GM19467 (cell line): Measurements from ENCODE around the gene SEMA3B.
A peak's percentile ranks its signal among the peaks of the same experiment; 100 is the strongest.
"Not testable (repeated sequence)": the region's sequence is repeated elsewhere in the genome, so short reads cannot be mapped to it uniquely, and the experiment has no call there.

Experiments used
- ATAC-seq: cut with Tn5 transposase; IDR thresholded peaks from one replicate; pipeline ENCODE4 v1.9.1; 2021; ENCODE audit warnings: mild to moderate bottlenecking, moderate library complexity; ENCODE audit not compliant: unreplicated experiment

SEMA3B gene

DNA sequence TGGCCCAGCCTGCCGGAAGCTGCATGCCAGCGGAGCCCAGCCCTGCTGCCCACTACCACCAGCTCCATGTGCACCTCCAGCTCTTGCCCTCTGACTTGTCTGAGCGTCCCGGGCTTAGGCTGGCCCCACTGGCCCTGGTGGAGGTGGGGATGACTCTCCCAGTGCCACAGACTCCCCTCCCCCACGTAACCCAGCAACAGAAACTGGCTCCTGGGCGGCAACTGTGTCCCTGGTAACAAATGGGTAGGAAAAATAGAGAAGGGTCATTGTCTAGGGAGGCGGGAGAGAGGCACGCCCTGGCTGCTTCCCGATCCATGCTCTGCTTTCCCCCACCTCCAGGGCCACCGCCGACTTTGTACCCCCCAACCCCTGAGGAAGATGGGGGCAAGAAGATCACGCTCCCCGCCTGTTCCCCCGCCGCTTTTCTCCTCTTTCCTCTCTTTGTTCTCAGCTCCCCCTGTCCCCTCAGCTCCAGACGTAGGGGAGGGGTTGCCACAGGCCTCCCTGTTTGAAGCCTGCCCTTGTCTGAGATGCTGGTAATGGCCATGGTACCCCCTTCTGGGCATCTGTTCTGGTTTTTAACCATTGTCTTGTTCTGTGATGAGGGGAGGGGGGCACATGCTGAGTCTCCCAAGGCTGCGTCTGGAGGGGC is 10.8 kb upstream of the SEMA3B start:
- no peak for ATAC-seq

DNA sequence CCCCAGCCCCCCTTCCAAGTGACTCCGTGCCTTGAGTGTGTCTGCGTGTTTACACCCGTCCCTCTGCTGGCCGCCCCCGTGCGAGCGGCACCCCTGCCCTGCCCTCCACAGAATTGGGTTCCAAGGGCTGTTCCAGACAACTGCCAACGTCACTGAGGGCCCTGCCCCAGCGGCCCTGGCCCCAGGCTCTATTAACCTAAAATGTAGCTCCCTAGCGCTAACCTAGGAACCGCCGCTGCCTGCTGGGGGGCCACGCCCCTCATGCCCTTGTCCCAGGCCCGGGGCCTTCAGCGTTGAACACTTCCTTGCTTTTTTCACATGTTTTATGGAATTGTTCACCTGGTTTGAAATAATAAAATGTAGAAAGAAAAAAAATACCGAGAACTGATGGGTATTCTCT is 10.0 kb upstream of the SEMA3B start:
- ATAC-seq = no peak

DNA sequence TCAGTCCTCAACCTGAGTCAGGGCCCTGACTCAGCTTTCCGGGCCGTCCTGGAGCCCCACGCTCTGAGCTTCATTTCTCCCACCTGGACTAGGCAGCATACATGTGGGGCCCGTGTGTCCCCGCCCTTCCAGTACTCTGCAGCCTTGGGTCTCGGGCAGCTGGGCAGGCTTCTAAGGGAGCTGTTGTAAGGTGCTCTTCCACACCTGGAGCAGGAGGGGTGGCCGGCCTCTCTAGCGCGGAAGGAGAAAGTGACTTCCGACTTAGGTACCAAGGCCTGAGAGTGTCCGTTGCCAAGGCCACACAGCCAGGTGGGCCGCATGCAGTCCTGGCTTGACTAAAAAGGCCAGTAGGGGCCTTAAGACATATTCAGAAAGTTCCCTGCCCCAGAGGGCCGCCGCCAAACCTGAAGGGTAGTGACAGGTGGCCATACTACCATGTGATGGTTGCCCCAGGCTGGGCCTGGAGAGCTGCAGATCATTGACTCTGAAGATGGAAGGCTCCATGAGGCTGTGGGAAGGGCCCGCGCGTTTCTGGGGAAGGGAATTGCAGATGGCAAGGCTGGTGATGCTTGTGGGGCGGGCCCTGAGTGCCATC is 9.4 kb upstream of the SEMA3B start:
- ATAC-seq = no peak

- ATAC-seq = peak; percentile 79
These were observed 8.7 kb upstream of the SEMA3B start for GRCh38 chr3:50260027-50260941.

DNA sequence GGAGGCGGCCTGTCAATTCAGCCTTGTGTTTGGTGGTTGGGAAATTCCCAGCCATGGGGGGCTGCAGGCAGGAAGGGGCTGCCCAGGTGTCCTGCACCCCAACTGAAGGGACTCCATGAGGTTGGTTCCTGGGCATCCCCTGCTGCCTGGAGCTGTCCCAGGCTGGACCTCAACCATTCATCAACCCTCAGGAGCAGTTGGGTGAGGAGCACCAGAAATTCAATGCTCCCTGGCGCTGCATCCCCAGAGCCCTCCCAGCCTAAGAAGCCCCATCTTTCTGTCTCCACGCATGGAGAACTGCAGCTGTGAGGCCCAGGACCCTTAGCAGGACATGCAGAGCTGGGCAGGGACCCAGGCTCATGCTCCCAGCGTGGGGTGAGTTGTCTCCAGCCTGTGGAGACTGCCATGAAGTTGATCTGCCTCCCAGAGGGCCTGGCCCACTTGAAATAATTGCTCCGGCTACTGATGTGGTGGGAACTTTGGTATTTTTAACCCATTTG is 8.0 kb upstream of the SEMA3B start:
- no peak for ATAC-seq

- ATAC-seq = no peak
These were observed 7.4 kb upstream of the SEMA3B start for GRCh38 chr3:50261505-50261904.

- ATAC-seq = not testable (repeated sequence)
These were observed 6.7 kb upstream of the SEMA3B start for GRCh38 chr3:50262200-50262599.

DNA sequence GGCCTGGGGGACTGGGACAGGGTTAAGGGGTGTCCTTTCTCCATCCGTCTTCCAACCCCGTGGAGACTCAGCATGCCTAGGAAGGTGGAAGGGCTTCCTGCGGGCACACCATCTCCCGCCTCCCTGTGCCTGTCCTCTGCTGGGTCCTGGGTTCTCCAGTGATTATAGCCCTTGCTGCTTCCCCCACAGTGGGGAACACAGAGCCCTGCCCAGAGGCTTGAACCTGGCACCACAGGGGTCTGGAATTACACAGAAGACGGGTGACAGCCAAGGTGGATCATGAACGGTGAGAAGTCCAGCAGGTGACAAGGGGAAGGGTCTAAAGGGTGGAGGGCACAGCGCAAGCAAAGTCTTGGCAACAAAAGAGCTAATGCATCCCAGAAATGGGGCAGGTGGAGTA is 6.2 kb upstream of the SEMA3B start:
- no peak for ATAC-seq

DNA sequence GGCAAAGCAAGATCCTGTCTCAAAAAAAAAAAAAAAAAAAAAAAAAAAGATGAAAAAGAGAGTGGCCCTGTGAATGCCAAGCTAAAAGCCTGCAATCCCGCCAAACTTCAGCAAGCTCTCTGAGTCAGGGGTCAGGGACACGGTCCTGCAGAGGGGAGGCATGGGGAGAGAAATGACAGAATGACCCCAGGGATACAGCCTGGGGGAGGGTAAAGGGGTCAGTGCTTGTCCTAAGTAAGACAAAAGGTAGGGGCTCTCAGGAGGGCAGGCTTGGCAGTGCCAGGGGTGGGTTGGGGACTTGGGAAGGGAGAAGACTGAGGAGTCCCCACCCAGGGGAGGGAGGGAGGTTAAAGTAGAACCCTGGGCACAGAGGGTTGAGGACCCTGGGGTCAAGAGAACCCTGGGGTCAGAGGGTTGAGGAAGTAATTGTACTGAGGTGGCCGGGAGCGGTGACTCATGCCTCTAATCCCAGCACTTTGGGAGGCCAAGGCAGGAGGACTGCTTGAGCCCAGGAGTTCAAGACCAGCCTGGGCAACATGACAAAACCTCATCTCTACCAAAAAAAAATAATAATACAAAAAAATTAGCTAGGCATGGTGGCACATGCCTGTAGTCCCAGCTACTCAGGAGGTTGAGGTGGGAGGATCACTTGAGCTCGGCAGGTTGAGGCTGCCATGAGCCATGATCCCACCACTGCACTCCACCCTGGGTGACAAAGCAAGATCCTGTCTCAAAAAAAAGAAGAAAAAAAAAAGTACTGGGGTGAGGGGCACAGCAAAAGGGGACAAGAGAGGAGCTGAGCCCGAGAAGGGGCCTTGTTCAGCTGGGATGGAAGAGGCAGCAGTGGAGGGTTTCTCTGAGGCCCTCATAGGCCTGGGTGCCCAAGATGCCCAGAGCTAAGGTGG is 5.2 kb upstream of the SEMA3B start:
- ATAC-seq = no peak

- ATAC-seq = no peak
These were observed 4.5 kb upstream of the SEMA3B start for GRCh38 chr3:50264383-50264963.

DNA sequence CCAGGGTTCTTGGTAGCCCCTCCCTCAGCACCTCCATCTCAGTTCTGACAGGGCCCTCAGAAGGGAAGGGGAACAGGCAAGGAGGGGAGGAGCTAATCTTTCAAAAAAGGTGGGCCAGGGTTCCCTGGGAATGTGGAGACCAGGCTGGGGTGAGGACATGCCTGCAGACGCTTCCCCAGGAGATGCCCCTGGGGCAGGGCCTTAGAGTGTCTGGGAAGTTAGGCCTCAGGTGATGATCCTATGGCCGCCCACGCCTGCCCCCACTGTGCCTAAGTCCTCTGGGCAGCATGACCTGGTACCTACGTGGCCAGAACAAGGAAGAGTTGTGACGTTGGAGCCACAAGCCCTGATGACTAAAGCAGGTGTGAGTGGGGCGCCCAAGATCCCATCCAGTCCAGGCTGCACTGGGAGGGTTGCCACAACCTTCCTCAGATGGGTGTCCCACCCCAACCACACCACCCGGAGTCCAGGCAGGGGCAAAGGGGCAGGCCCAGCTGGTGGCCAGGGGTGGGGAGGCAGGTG is 3.9 kb upstream of the SEMA3B start:
- ATAC-seq = no peak

DNA sequence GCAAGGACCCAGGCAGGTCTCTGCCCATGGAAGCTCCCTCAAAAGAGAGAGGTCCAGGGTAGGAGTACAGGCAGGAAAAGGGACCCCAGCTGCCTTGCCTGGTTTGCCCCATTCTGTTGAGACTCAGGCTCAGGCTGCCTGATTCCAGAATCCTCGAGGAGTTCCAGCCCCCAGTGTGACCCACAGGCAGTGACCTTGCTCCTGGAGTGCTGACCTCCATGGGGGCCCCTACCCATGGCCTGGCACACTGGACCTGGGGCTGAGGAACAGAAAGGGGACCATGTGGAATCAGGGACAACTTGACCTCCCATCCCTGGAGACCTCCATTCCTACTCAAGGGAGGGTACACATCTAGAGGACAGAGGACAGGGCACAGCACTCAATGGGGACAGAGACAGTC is 3.4 kb upstream of the SEMA3B start:
- ATAC-seq = no peak

GRCh38 chr3:50266017-50266416 is 2.9 kb upstream of the SEMA3B start:
- ATAC-seq = no peak

- no peak for ATAC-seq
These were observed 2.1 kb upstream of the SEMA3B start for GRCh38 chr3:50266836-50267235.

GRCh38 chr3:50267280-50267913 is 1.6 kb upstream of the SEMA3B start:
- no peak for ATAC-seq

GRCh38 chr3:50268276-50268675 is 671 bp upstream of the SEMA3B start:
- ATAC-seq = no peak

- ATAC-seq = no peak
These were observed 513 bp downstream of the SEMA3B start for GRCh38 chr3:50269460-50269859.

- ATAC-seq = no peak
These were observed 1.0 kb downstream of the SEMA3B start for GRCh38 chr3:50269977-50270413.

GRCh38 chr3:50270422-50271224 is 1.7 kb downstream of the SEMA3B start:
- ATAC-seq = no peak
